GM19467 (cell line): ENCODE measurements around the gene PRSS35.
A peak's percentile ranks its signal among the peaks of the same experiment; 100 is the strongest.
"Not testable (repeated sequence)": the region's sequence is repeated elsewhere in the genome, so short reads cannot be mapped to it uniquely, and the experiment has no call there.

Experiments used
- ATAC-seq: cut with Tn5 transposase; IDR thresholded peaks from one replicate; pipeline ENCODE4 v1.9.1; 2021; ENCODE audit warnings: mild to moderate bottlenecking, moderate library complexity; ENCODE audit not compliant: unreplicated experiment

PRSS35 gene

GRCh38 chr6:83514866-83515466 is 2.6 kb downstream of the PRSS35 start:
- no peak for ATAC-seq

GRCh38 chr6:83517500-83517899 is 5.2 kb downstream of the PRSS35 start:
- ATAC-seq: no peak

GRCh38 chr6:83518816-83519480 is 6.6 kb downstream of the PRSS35 start:
- ATAC-seq: no peak

GRCh38 chr6:83536034-83536646 is 23.8 kb downstream of the PRSS35 start:
- ATAC-seq: peak; percentile 82

GRCh38 chr6:83536647-83537589 is 24.6 kb downstream of the PRSS35 start:
- no peak for ATAC-seq

GRCh38 chr6:83539678-83540077 is 27.3 kb downstream of the PRSS35 start:
- no peak for ATAC-seq

GRCh38 chr6:83546636-83547035 is 34.3 kb downstream of the PRSS35 start:
- ATAC-seq: no peak

GRCh38 chr6:83550482-83550881 is 38.1 kb downstream of the PRSS35 start:
- not testable (repeated sequence) for ATAC-seq

GRCh38 chr6:83551748-83552147 is 39.4 kb downstream of the PRSS35 start:
- not testable (repeated sequence) for ATAC-seq

- ATAC-seq: no peak
These were observed 44.5 kb downstream of the PRSS35 start for GRCh38 chr6:83556871-83557270.

- ATAC-seq: no peak
These were observed 46.6 kb downstream of the PRSS35 start for GRCh38 chr6:83558975-83559374.

GRCh38 chr6:83571663-83572185 is 59.4 kb downstream of the PRSS35 start:
- ATAC-seq: not testable (repeated sequence)

GRCh38 chr6:83574783-83575182 is 62.4 kb downstream of the PRSS35 start:
- no peak for ATAC-seq
